GOT3 (cell line): Measurements from ENCODE around the gene FKBP15.
"Not testable (repeated sequence)": the region's sequence is repeated elsewhere in the genome, so short reads cannot be mapped to it uniquely, and the experiment has no call there.

Experiments used
- DNase-seq: peaks from one replicate; lab custom pipeline; 2025; ENCODE audit warnings: mixed read lengths; lab: John Stamatoyannopoulos, UW

Gene FKBP15

GRCh38 chr9:113235701-113236255 lies 14.7 kb upstream of the FKBP15 start:
- not testable (repeated sequence) for DNase-seq

DNA sequence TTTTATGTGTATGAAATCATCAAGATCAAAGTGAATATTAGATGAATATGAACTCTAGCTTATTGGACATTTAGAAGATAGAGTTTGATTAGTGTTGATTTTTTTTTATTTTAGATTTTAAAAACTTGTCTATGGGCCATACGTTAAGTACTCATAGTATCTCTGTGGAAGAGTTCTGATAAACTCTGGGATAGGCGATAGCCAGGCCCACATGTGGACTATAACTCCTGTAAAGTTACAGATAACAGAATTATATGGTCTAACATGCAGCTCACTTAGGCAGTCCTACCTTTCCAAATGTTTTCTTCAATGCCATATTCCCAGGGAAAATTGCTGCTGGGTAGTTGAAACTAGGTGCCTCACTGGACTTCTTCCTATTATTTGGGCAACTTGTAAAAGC lies 10.6 kb upstream of the FKBP15 start:
- no peak for DNase-seq

GRCh38 chr9:113228130-113228665 lies 7.1 kb upstream of the FKBP15 start:
- no peak for DNase-seq

GRCh38 chr9:113227436-113227835 lies 6.4 kb upstream of the FKBP15 start:
- no peak for DNase-seq

- DNase-seq, result no peak
Measured at GRCh38 chr9:113223963-113224362, 2.9 kb upstream of the FKBP15 start.

GRCh38 chr9:113222482-113222841 lies 1.4 kb upstream of the FKBP15 start:
- no peak for DNase-seq

- no peak for DNase-seq
Measured at GRCh38 chr9:113221800-113222481, 864 bp upstream of the FKBP15 start.

DNA sequence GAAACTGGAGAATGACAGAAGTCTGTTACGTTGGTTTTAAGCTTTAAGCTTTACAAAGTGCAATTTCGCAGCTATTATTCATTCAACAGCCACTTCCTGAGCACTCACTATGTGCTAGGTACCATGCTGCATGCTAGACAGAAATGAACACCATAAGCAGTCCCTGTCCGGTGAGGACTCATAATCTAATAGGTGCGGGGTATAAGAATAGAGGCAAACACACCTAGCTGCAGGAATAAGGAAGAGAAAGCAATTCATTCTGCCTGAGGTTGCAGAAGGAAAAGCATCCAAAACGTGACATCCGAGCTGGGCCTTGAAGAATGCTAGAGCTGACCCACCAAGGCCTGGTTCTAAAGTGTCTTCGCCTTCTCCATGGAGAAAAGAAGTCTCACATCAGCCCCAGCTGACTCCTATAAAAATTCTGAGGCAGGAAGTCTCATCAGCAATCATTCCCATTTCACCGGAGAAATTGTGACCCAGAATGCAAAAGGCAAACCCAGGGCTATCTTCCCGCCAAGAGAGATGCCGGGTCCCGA lies 542 bp downstream of the FKBP15 start:
- no peak for DNase-seq

DNA sequence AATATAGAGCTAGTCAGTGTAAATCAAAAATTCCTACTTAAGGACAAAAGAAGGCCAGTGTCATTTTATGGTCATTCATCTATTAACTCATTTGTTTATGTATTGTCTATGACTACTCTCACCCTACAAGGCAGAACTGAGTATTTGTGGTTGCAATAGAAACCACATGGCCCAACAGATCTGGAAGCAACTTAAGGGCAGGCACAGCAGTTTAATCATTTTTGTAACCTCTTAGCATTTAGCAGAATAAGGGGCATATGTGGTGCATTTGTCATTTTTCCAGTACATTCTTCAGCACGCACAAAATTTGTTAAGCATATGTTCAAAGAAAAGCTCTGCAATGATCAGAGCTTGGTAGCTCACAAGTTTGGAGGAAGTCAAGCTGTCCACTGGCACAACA lies 1.1 kb downstream of the FKBP15 start:
- DNase-seq, result no peak

DNA sequence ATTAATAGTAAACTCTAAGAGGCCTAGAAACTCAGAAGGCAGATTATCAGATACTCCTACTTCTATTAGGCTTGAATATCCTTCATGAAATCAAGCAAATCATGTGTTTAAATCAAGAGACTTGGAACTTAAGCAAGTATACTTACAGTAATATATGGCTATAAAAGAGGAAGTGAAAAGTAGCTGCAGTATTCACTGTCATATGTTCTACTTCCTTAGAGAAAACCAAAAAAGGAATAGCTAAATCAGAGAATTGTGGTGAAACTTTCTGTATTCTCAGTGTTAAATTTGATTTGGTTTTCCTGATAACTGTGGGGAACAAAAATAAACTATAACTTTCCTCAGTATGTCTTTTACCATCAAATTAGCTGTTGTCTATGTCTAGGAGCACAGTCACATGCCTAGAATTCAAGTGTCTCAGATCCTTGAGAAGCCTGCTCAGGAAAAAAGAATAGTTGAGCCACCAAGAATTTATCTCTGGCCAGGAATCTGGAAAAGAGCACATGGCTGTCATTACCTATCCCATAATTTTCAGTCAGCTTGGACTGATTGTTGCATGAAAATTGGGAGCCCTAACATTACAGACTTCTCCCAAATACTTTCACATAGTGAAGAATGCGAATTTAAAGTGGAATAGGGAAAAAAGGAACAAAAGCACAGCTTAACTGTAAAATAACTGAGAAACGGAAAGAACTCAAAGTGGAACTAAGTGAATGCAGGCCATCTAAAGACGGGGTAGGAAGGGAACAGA lies 1.7 kb downstream of the FKBP15 start:
- no peak for DNase-seq

GRCh38 chr9:113216406-113216805 lies 4.7 kb downstream of the FKBP15 start:
- no peak for DNase-seq

DNA sequence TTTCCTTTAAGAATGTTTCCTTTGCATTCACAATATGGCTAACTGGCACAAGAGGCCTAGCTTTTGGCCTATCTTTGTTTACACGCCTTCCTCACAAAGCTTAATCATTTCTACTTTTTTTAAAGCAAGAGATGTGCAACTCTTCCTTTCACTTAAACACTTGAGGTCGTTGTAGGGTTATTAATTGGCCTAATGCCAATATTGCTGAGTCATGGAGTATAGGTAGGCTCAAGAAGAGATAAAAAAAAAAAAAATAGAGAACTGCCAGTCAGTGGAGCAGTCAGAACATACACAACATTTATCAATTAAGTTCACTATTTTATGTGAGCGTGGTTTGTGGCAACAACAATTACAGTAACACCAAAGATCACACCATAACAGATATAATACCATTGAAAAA lies 5.9 kb downstream of the FKBP15 start:
- DNase-seq, result no peak

GRCh38 chr9:113210815-113211214 lies 10.3 kb downstream of the FKBP15 start:
- DNase-seq, result no peak

DNA sequence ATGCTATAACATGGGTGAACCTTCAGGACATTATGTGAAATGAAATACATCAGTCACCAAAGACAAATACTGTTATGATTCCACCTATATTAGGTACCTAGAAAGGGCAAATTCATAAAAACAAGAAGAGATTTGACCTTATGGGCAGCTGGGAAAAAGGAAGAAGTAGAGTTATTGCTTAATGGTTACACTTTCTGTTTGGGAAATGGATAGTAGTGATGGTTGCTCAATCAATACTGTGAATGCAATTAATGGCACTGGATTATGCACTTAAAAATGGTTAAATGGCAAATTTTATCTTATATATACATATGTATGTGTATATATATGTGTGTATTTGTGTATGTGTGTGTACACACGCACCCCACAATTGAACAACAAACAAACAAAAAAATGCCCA lies 15.2 kb downstream of the FKBP15 start:
- DNase-seq, result no peak

DNA sequence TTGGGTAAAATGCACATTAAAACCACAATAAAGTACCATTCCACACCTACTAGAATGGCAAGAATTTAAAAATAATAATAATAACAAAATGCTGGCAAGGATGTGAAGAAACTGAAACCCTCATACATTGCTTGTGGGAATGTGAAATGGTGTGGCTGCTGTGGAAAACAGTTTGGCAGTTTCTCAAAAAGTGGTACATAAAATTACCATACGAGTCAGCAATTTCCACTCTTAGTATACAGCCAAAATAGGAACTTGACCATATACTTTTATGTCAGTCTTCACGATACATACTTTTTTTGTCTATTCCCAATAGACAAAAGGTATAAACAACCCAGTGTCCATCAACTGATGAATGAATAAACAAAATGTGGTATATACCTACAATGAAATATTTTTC lies 15.6 kb downstream of the FKBP15 start:
- no peak for DNase-seq

DNA sequence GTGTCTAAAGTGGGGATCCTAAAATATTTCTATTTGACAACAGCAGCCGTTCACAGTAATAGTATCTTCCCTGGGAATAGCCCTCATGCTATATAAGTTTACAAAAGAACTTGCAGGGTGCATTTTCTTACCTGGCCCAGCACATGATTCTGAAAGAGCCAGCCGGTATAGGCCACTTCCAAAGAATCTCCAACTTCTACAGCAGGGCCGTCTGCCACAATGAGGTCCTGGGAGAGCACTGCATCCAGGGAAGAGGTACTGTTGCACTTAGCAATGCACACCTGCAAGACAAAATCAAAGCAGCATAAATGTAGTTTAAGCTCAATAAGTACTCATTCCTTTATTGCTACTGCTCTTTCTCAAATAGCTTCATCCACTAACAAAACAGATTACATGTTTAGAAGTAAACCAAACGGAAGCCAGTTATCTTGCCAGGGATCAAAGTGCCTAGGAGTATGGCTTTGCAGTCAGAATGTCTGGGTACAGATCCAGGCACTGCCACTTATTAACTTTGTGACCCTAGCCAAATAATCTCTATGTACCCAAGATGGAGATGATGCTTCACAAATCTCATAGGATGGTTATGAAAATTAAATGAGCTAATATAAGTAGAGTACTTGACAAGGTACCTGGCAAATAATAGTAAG lies 21.3 kb downstream of the FKBP15 start:
- no peak for DNase-seq

- no peak for DNase-seq
Measured at GRCh38 chr9:113192455-113192854, 28.6 kb downstream of the FKBP15 start.

- no peak for DNase-seq
Measured at GRCh38 chr9:113187929-113188595, 33.0 kb downstream of the FKBP15 start.

- DNase-seq, result no peak
Measured at GRCh38 chr9:113186137-113186755, 34.8 kb downstream of the FKBP15 start.

DNA sequence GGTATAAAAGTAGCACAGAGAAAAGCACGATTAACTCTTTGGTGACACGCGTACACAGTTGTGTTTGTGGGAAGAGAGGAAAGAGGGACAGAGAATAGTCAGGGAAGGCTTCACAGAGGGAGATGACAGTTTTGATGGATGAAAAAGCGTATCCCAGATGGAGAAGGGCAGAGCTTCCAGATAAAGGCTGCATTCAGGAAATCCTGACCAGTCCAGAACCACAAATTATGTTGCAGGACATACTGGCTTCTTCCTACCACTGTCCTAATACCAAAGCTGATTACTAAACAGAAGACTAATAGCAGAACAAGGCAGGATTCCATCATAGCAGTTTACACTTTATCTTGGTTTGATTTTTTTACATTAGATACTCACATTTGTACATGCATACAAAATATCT lies 35.8 kb downstream of the FKBP15 start:
- no peak for DNase-seq

DNA sequence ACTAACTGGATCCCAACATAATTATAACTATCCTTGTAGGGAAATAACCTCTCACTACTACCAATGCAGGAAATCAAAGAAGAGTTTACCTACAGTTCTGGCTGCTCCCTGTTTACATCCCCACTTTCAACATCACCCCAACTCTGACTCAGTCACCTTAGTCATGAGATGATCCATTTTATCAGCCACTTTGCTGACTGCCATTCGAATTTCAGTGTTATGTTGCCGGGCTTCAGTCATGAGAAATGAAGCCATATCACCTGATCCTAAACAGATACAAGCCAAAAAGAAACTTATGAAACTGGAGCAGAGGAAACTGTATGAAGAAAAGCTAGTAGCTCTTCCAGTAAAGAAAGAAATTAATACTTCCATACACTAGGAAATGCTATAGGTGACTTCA lies 36.5 kb downstream of the FKBP15 start:
- no peak for DNase-seq
